Measurements from ENCODE around the gene TEPSIN. TPM values are rescaled to one million over a fixed set of nuclear protein-coding genes. Genes with fewer than 3 reads are reported as not detected.
A peak's percentile ranks its signal among the peaks of the same experiment; 100 is the strongest.

The TEPSIN gene
- total RNA-seq, 4 donors from 2014 or later, result 16.7 to 42.9 (median 23.3) TPM

GRCh38 chr17:81222620-81222905 is 16.3 kb downstream of the TEPSIN start:
- intact Hi-C loops (cut with DNase I), result no loop called here
- peak overlapping the region; percentile 51 to 82 (median 68) for H3K4me3 ChIP-seq
- peaks cover 0 to 15% (median 0%) of the 10 kb centered on the region in 3 donors for H3K36me3 ChIP-seq
- peak overlapping the region; percentile 21 to 71 (median 43) for H3K27ac ChIP-seq
- no peak for DNase-seq
- TF ChIP-seq CTCF (IDR thresholded peaks at IDR 0.05), result no peak
- H3K27me3 ChIP-seq, result no peaks in the 10 kb centered on the region
- WGBS, 2 donors, result 0% methylated on average over 8 of the region's 30 CpGs; no CpG with 5 or more reads in 1 of the 2 donors
- H3K4me1 ChIP-seq, result peaks cover 17 to 26% (median 22%) of the 10 kb centered on the region in 3 donors
- H3K9me3 ChIP-seq, result no peaks in the 10 kb centered on the region

- 0 to 6% methylated on average over 5 to 7 of the region's 24 CpGs for WGBS, 2 donors
- H3K27ac ChIP-seq, result peak overlapping the region in 3 of 4 donors; percentile 21 to 71 (median 53)
- H3K4me3 ChIP-seq, result peak overlapping the region; percentile 51 to 82 (median 68)
- H3K27me3 ChIP-seq, result no peaks in the 10 kb centered on the region
- TF ChIP-seq POLR2A (IDR thresholded peaks at IDR 0.05), result no peak
- TF ChIP-seq CTCF (IDR thresholded peaks at IDR 0.05), result no peak
- no peak for DNase-seq
- peaks cover 0 to 15% (median 0%) of the 10 kb centered on the region in 3 donors for H3K36me3 ChIP-seq
- H3K9me3 ChIP-seq, result no peaks in the 10 kb centered on the region
- H3K4me1 ChIP-seq, result peaks cover 17 to 26% (median 22%) of the 10 kb centered on the region in 3 donors
- intact Hi-C loops (cut with DNase I), result no loop called here
These were observed 16.8 kb downstream of the TEPSIN start for GRCh38 chr17:81221842-81222619.

- 58 to 67% methylated on average over 4 to 5 of the region's 11 CpGs for WGBS, 2 donors
These were observed 17.4 kb downstream of the TEPSIN start for GRCh38 chr17:81221371-81221841.

GRCh38 chr17:81219476-81220180 is 19.2 kb downstream of the TEPSIN start:
- no peak for TF ChIP-seq POLR2A (IDR thresholded peaks at IDR 0.05)
- no peak for TF ChIP-seq CTCF (IDR thresholded peaks at IDR 0.05)
- 60 to 100% methylated on average over 1 to 8 of the region's 24 CpGs for WGBS, 2 donors
- DNase-seq, result no peak
- Histone ChIP-seq H3K27ac (no peak overlapping the region), H3K27me3 (no peaks in the 10 kb centered on the region), H3K36me3 (peaks cover 0 to 15% (median 0%) of the 10 kb centered on the region in 3 donors), H3K9me3 (no peaks in the 10 kb centered on the region), H3K4me3 (no peak overlapping the region), H3K4me1 (peaks cover 17 to 26% (median 22%) of the 10 kb centered on the region in 3 donors)
- intact Hi-C loops (cut with DNase I), result no loop called here

More at GRCh38 chr17:81221371-81221841, 17.4 kb downstream of the TEPSIN start:
- TF ChIP-seq POLR2A (IDR thresholded peaks at IDR 0.05), result no peak
- no peak for TF ChIP-seq CTCF (IDR thresholded peaks at IDR 0.05)
- Histone ChIP-seq H3K36me3 (peaks cover 0 to 15% (median 0%) of the 10 kb centered on the region in 3 donors), H3K4me1 (peaks cover 17 to 26% (median 22%) of the 10 kb centered on the region in 3 donors), H3K9me3 (no peaks in the 10 kb centered on the region), H3K27me3 (no peaks in the 10 kb centered on the region), H3K4me3 (peak overlapping the region in 1 of 4 donors; percentile 78), H3K27ac (no peak overlapping the region)
- no peak for DNase-seq
- intact Hi-C loops (cut with DNase I), result no loop called here

- no peak for TF ChIP-seq POLR2A (IDR thresholded peaks at IDR 0.05)
- TF ChIP-seq CTCF (IDR thresholded peaks at IDR 0.05), result no peak
- H3K9me3 ChIP-seq, result no peaks in the 10 kb centered on the region
- H3K27ac ChIP-seq, result no peak overlapping the region
- H3K27me3 ChIP-seq, result no peaks in the 10 kb centered on the region
- no peak for DNase-seq
- no peak overlapping the region for H3K4me3 ChIP-seq
- peaks cover 17 to 26% (median 22%) of the 10 kb centered on the region in 3 donors for H3K4me1 ChIP-seq
- intact Hi-C loops (cut with DNase I), result no loop called here
- 91 to 92% methylated on average over 8 to 11 of the region's 11 CpGs for WGBS, 2 donors
- peaks cover 0 to 15% (median 0%) of the 10 kb centered on the region in 3 donors for H3K36me3 ChIP-seq
These were observed 19.9 kb downstream of the TEPSIN start for GRCh38 chr17:81218991-81219390.

Data from esophagus squamous epithelium (tissue), 5 donors.